Anterior cingulate cortex (tissue), 58 donors: ENCODE results near the gene DBX1.
"Not testable (repeated sequence)": the region's sequence is repeated elsewhere in the genome, so short reads cannot be mapped to it uniquely, and the experiment has no call there.

ENCODE experiments used
- DNase-seq, 58 donors: peaks; one replicate each; lab custom pipeline; 2025; lab: John Stamatoyannopoulos, UW

Gene DBX1

GRCh38 chr11:20160425-20161229 is at the start of gene DBX1:
Gene DBX1 (minus strand): TSS chr11:20160475. CDS start chr11:20160324, 151 bp downstream.
- no peak for DNase-seq

- DNase-seq: no peak
Observed at GRCh38 chr11:20208622-20209111, 48.4 kb upstream of the DBX1 start.

- peak in 2 of 58 donors; percentile 3 to 34 for DNase-seq
Observed at GRCh38 chr11:20207781-20208621, 47.7 kb upstream of the DBX1 start.

GRCh38 chr11:20205807-20206206 is 45.5 kb upstream of the DBX1 start:
- no peak for DNase-seq

- no peak for DNase-seq
Observed at GRCh38 chr11:20204681-20205080, 44.4 kb upstream of the DBX1 start.

- no peak for DNase-seq
Observed at GRCh38 chr11:20203831-20204230, 43.6 kb upstream of the DBX1 start.

GRCh38 chr11:20201231-20201630 is 41.0 kb upstream of the DBX1 start:
- DNase-seq: no peak

- DNase-seq: not testable (repeated sequence)
Observed at GRCh38 chr11:20200331-20200955, 40.2 kb upstream of the DBX1 start.

- DNase-seq: no peak
Observed at GRCh38 chr11:20197881-20198280, 37.6 kb upstream of the DBX1 start.

- no peak for DNase-seq
Observed at GRCh38 chr11:20194470-20194869, 34.2 kb upstream of the DBX1 start.

GRCh38 chr11:20193307-20193706 is 33.0 kb upstream of the DBX1 start:
- no peak for DNase-seq

- DNase-seq: no peak
Observed at GRCh38 chr11:20192641-20193040, 32.4 kb upstream of the DBX1 start.

- no peak for DNase-seq
Observed at GRCh38 chr11:20192151-20192550, 31.9 kb upstream of the DBX1 start.

- no peak for DNase-seq
Observed at GRCh38 chr11:20178976-20179375, 18.7 kb upstream of the DBX1 start.

- DNase-seq: no peak
Observed at GRCh38 chr11:20177136-20177535, 16.9 kb upstream of the DBX1 start.

- DNase-seq: no peak
Observed at GRCh38 chr11:20172721-20173447, 12.6 kb upstream of the DBX1 start.

GRCh38 chr11:20163783-20164481 is 3.7 kb upstream of the DBX1 start:
- no peak for DNase-seq

GRCh38 chr11:20162824-20163782 is 2.8 kb upstream of the DBX1 start:
- no peak for DNase-seq
